A549 (cell line): ENCODE data around the gene DDR2. TPM values are rescaled to one million over a fixed set of nuclear protein-coding genes. Genes with fewer than 3 reads are reported as not detected.

ENCODE experiments used
- ATAC-seq, 2 experiments: fragments of 200-7000 bp in 1 of 2; fragments of >200 bp in 1 of 2; cut with Nextera tagmentation in 1 of 2; cut with Tn5 transposase in 1 of 2; 3 replicates each; pipeline versions ENCODE4 v1.8.0 to v1.9.1; 2018 to 2020; ENCODE audit warnings: mild to moderate bottlenecking in 1 of 2, moderate library complexity in 1 of 2
- CTCF ChIA-PET: fragments of 300-600 bp; sonication (Branson Sonifier 250); formaldehyde crosslinking; extraction: SDS; loops from one replicate; lab custom pipeline; 2021; ENCODE audit warnings: antibody characterized with exemption, inconsistent platforms; lab: Yijun Ruan, JAX
- POLR2A ChIA-PET: fragments of 350-600 bp; formaldehyde crosslinking; extraction: SDS; loops from one replicate; lab custom pipeline; 2021; ENCODE audit warnings: antibody characterized with exemption, inconsistent platforms; lab: Yijun Ruan, JAX
- DNase-seq, 2 experiments: peaks; one replicate each; pipeline versions ENCODE4 v3.0.0 to v3.0.0-alpha.2; 2011 to 2016; ENCODE audit warnings: low read depth in 1 of 2, low spot score in 1 of 2
- FAIRE-seq: peaks from 2 replicates; lab custom pipeline; 2011; peaks lifted over from hg19 to GRCh38; lab: Jason Lieb, UNC
- H3K27ac ChIP-seq, 2 experiments: fragments of >200 bp; sonication (Bioruptor Twin); formaldehyde crosslinking; 3 replicates each; pipeline ENCODE4 v1.5.1; 2016 to 2017
- H3K4me1 ChIP-seq: fragments of >200 bp; sonication (Bioruptor Twin); formaldehyde crosslinking; 3 replicates; pipeline ENCODE4 v1.6.1; 2016
- H3K4me2 ChIP-seq: fragments of >200 bp; sonication (Bioruptor Twin); formaldehyde crosslinking; 3 replicates; pipeline ENCODE4 v1.6.1; 2016
- H3K4me3 ChIP-seq: fragments of >200 bp; sonication (Bioruptor Twin); formaldehyde crosslinking; 3 replicates; pipeline ENCODE4 v1.5.1; 2016
- H3K9me3 ChIP-seq: fragments of >200 bp; sonication (Bioruptor Twin); formaldehyde crosslinking; 3 replicates; pipeline ENCODE4 v1.6.1; 2016
- BCL3 ChIP-seq: fragments of >200 bp; sonication (Bioruptor Twin); formaldehyde crosslinking; IDR thresholded peaks from 3 replicates; pipeline ENCODE4 v1.6.1; 2016
- BHLHE40 ChIP-seq: IDR thresholded peaks from 2 replicates; pipeline ENCODE4 v1.6.1; 2012; ENCODE audit warnings: low read depth, low read length, inconsistent platforms
- CBX2 ChIP-seq: fragments of 200-600 bp; sonication (generic); IDR thresholded peaks from 2 replicates; pipeline ENCODE4 v1.6.1; 2016; ENCODE audit warnings: low read depth, mild to moderate bottlenecking, borderline replicate concordance
- CHD2 ChIP-seq: fragments of 150-350 bp; IDR thresholded peaks from 2 replicates; pipeline ENCODE4 v1.6.1; 2014; ENCODE audit warnings: low read length; ENCODE audit not compliant: partially characterized antibody
- CTCF ChIP-seq: fragments of >200 bp; sonication (Bioruptor Twin); formaldehyde crosslinking; IDR thresholded peaks from 3 replicates; pipeline ENCODE4 v1.5.1; 2016
- E2F6 ChIP-seq: IDR thresholded peaks from 2 replicates; pipeline ENCODE4 v1.6.1; 2012; ENCODE audit warnings: low read depth, borderline replicate concordance
- EHF ChIP-seq: fragments of 250-450 bp; sonication (Bioruptor Pico); IDR thresholded peaks from 2 replicates; pipeline ENCODE4 v1.5.0; 2020; ENCODE audit warnings: mild to moderate bottlenecking
- EP300 ChIP-seq, 2 experiments: fragments of >200 bp; sonication (Bioruptor Twin); formaldehyde crosslinking; IDR thresholded peaks; 2 replicates in 1 of 2; 3 replicates in 1 of 2; pipeline ENCODE4 v1.6.1; 2016 to 2017
- GATA3 ChIP-seq: IDR thresholded peaks from 2 replicates; pipeline ENCODE4 v1.6.1; 2012; ENCODE audit warnings: borderline replicate concordance
- HDAC2 ChIP-seq: fragments of 200-600 bp; sonication (generic); IDR thresholded peaks from 2 replicates; pipeline ENCODE4 v1.6.1; 2016
- HEYL ChIP-seq: fragments of 250-450 bp; sonication (Bioruptor Pico); IDR thresholded peaks from 2 replicates; pipeline ENCODE4 v1.8.0; 2021; ENCODE audit warnings: mild to moderate bottlenecking, moderate library complexity
- MAX ChIP-seq: IDR thresholded peaks from 2 replicates; pipeline ENCODE4 v1.6.1; 2012
- NR3C1 ChIP-seq: fragments of >200 bp; sonication (Bioruptor Twin); formaldehyde crosslinking; IDR thresholded peaks from 3 replicates; pipeline ENCODE4 v1.6.1; 2017
- PBX3 ChIP-seq: IDR thresholded peaks from 2 replicates; pipeline ENCODE4 v1.6.1; 2012
- RARB ChIP-seq: fragments of 250-450 bp; sonication (Bioruptor Pico); IDR thresholded peaks from 2 replicates; pipeline ENCODE4 v1.8.0; 2021; ENCODE audit warnings: mild to moderate bottlenecking, moderate library complexity
- RCOR1 ChIP-seq: fragments of 150-350 bp; IDR thresholded peaks from 2 replicates; pipeline ENCODE4 v1.6.1; 2014; ENCODE audit warnings: antibody characterized with exemption, low read length, low read depth
- SREBF2 ChIP-seq: fragments of 450-650 bp; IDR thresholded peaks from 2 replicates; pipeline ENCODE4 v1.6.1; 2014; ENCODE audit warnings: mild to moderate bottlenecking, moderate library complexity
- USF2 ChIP-seq: fragments of 450-650 bp; IDR thresholded peaks from 2 replicates; pipeline ENCODE4 v1.6.1; 2014; ENCODE audit warnings: antibody characterized with exemption
- ZC3H11A ChIP-seq: fragments of 450-650 bp; IDR thresholded peaks from 2 replicates; pipeline ENCODE4 v1.6.1; 2014; ENCODE audit warnings: antibody characterized with exemption, mild to moderate bottlenecking
- WGBS: methylation state at CpG from one replicate; pipeline ENCODE4 v1.1.6; 2017; ENCODE audit errors: missing lambda C conversion rate; 5-methylcytosine and 5-hydroxymethylcytosine counted together
- polyA plus RNA-seq, 4 experiments: library from polyadenylated mRNA; depleted of rRNA in 3 of 4; stranded (reverse); fragments of >200 nt; fragmentation: RNase III in 1 of 4; extraction: RNeasy Plus Mini Kit Qiagen cat#74134 plus additional on column Dnase treatment in 1 of 4; gene quantifications; 2 replicates in 3 of 4; 3 replicates in 1 of 4; pipeline ENCODE4 v1.2.3, GENCODE V29; 2011 to 2017

The DDR2 gene
- polyA plus RNA-seq, 2 of the 4 experiments (the other 2 are of a cell fraction): 0.14 to 0.49 TPM

- TF ChIP-seq PBX3 (no peak), E2F6 (no peak), CHD2 (no peak), EHF (CRISPR knock-in tag) (no peak)
Measured at GRCh38 chr1:162629651-162630050, 2.6 kb upstream of the DDR2 start (continued).

- ChIA-PET CTCF (interaction anchor here (0.7 to 4.6 kb wide), 5 partner anchors 10 to 169 kb away, joined by 4 to 23 read pairs (median 5); no protein-coding TSS in a partner anchor), POLR2A (interaction anchor here (0.6 kb wide), 1 partner anchor 42 kb away, joined by 4 read pairs; no protein-coding TSS in a partner anchor)
- Histone ChIP-seq H3K4me3 (no peak overlapping the region), H3K4me1 (no peaks in the 10 kb centered on the region), H3K9me3 (no peaks in the 10 kb centered on the region), H3K27ac (no peak overlapping the region), H3K4me2 (no peak overlapping the region)
- TF ChIP-seq CTCF (no peak), MAX (no peak), HEYL (CRISPR knock-in tag) (no peak), EHF (CRISPR knock-in tag) (no peak), RARB (CRISPR knock-in tag) (no peak), USF2 (no peak), GATA3 (no peak), BCL3 (no peak), CBX2 (no peak), NR3C1 (no peak), RCOR1 (no peak), ZC3H11A (no peak)
- WGBS: 55% methylated on average over 10 of the region's 10 CpGs
- no peak for ATAC-seq
- no peak for DNase-seq
- no peak for FAIRE-seq
Measured at GRCh38 chr1:162631546-162632191, 595 bp upstream of the DDR2 start.

GRCh38 chr1:162632698-162633080, 425 bp downstream of the DDR2 start:
- POLR2A ChIA-PET: no interaction called here
- Histone ChIP-seq H3K4me1 (no peaks in the 10 kb centered on the region), H3K27ac (no peak overlapping the region), H3K4me3 (no peak overlapping the region)
- CTCF ChIA-PET: interaction anchor here (1.8 to 4.6 kb wide), 2 partner anchors 9 to 19 kb away, joined by 5 to 23 read pairs; no protein-coding TSS in a partner anchor
- no peak for DNase-seq
- ATAC-seq: no peak
- TF ChIP-seq HDAC2: no peak
- no peak for TF ChIP-seq EP300 (IDR thresholded peaks at IDR 0.05)
- no peak for TF ChIP-seq NR3C1
- no peak for TF ChIP-seq BHLHE40
- no peak for TF ChIP-seq SREBF2
- TF ChIP-seq, all 56 proteins: peak for 0
- 62% methylated on average over 4 of the region's 4 CpGs for WGBS
- Histone ChIP-seq H3K4me2 (no peak overlapping the region), H3K9me3 (no peaks in the 10 kb centered on the region)
- FAIRE-seq: no peak
